Activated CD4-positive, alpha-beta T cell treated with anti-CD3 and anti-CD28 coated beads for 4 hours (primary cell): ENCODE data around the gene BBS5.
"Not testable (repeated sequence)": the region's sequence is repeated elsewhere in the genome, so short reads cannot be mapped to it uniquely, and the experiment has no call there.

ENCODE experiments used
- DNase-seq, 2 donors: peaks; one replicate each; pipeline ENCODE4 v3.0.0-alpha.2; 2020

Gene BBS5

DNA sequence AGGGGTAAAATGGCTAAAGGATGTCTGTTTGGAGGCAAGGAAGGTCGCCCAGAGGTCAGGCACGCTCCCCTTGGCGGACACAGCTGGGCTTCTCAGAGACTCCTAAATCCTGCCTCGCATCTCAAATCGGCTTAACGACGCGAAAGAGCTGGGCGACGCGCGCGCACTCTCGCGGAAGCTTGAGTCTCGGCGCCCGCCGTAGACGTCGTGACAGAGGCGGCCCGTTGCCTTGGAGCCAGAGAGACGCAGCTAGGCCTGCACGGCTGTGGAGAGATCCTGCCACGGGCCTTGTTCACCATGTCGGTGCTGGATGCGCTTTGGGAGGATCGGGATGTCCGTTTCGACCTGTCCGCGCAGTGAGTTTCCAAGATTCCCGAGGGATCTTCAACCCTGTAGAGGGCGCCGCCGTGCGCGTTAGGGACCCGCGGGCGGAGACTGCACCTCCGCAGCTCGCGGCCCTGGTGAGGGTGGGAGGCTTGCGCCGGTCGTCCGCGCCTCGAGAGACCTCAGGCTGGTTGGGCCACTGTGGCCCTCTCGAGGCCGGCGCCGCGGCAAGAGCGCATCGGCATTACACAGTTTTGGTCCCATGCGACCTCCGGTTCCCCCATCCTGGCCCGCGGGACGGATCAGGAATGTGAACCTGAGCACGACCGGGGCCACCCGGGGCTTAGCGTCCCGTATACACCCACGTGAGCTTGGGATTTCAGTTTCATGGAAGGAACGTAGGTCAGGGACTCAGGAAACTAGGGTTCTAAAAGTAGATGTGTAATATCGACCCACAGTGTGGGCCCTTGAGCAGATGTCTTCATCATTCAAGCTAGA lies at the start of gene BBS5:
Gene BBS5 (plus strand): TSS at position 238 of the 822 bp plus-strand sequence. CDS start 60 bp downstream, at position 298.
- DNase-seq, result peak; percentile 58 to 60

DNA sequence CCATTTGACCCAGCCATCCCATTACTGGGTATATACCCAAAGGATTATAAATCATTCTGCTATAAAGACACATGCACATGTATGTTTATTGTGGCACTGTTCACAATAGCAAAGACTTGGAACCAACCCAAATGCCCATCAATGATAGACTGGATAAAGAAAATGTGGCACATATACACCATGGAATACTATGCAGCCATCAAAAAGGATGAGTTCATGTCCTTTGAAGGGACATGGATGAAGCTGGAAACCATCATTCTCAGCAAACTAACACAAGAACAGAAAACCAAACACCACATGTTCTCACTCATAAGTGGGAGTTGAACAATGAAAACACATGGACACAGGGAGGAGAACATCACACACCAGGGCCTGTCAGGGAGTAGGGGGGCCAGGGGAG lies 47.5 kb upstream of the BBS5 start:
- not testable (repeated sequence) for DNase-seq

DNA sequence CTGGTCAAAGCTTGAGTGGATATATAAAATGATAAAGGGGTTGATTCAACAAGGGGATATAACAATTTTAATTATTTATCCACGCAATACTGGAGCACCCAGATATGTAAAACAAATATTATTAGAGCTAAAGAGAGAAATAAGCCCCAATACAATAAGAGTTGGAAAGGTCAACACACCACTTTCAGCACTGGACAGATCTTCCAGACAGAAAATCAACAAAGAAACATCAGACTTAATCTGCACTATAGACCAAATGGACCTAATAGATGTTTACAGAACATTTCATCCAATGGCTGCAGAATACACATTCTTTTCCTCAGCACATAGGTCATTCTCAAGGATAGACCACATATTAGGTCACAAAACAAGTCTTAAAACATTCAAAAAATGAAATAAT lies 45.1 kb upstream of the BBS5 start:
- not testable (repeated sequence) for DNase-seq

DNA sequence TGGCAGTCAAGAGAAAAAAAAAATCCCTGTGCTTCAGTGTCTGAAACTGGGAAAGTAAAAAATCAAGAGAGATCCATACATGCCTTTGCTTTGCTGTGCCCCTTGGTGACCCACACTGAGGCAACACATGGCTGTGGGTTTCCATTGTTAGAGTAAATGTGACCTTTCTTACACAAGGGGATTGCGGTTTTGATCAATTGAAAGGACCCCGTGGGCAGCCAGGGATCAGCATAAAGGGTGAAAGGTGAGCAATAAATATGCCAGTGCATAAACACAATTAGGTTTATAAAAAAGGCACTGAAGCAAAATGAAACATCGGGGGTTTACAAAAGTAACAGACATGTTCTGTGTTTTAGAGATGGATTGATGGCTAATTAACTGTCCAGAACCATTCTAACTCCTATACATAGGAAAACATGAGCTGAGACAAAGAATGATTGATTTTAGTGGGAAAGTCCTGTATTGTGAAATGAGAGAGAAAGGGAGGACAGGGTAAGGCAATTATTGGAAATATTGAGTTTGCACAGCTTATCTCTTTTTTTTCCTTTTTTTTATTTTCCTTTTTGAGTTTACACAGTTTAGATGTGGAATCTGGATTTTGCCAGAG lies 40.7 kb upstream of the BBS5 start:
- DNase-seq, result no peak

DNA sequence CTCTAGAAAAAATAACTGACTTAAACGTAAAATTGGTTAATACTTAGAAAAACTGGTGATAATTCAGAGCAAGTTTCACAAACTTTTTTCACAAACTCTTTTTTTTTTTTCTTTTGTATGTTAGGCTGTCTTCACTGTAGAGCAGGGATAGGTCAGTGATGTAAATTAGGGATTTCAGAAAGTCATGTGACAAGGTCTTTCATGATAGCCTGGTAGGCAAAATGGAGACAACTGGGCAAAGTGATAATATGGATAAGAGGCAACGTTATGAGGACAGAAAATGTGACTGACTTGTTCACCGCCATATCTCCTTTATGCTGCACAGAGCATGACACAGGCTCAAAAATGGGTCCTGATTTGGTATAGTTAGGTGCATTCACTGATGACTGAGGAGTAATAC lies 39.4 kb upstream of the BBS5 start:
- no peak for DNase-seq

DNA sequence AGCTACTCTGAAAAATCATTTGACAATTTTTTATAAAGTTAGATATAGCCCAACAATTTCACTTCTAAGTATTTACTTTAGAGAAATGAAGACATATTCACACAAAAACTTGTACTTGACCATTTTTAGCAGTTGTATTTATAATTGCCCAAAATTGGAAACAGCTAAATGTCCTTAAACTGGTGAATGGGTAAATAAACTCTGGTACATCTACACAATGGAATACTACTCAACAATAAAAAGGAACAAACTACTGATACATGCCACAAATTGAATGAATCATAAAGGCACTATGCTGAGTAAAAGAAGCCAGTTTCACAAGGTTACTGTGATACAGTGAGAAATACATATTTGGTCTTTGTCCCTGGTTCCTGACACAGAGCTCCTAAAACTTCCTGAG lies 32.8 kb upstream of the BBS5 start:
- no peak for DNase-seq

DNA sequence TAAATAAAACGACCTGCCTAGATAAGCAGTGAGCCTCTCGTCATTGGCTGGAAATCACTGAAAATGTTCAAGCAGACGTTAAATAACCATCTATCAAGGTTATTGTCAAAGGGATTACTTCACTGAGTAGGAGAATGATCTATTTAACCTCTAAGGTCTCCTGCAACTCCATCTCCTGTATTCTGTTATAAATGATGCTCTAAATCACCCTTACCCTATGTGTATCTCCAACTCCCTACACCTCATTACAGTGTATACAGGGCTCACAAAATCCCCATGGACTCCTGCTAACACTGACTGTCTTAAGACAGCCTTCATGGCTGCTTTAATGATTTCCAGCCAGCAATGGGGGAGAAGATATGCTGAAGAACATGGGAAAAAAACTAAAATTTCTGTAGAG lies 31.0 kb upstream of the BBS5 start:
- DNase-seq, result no peak

DNA sequence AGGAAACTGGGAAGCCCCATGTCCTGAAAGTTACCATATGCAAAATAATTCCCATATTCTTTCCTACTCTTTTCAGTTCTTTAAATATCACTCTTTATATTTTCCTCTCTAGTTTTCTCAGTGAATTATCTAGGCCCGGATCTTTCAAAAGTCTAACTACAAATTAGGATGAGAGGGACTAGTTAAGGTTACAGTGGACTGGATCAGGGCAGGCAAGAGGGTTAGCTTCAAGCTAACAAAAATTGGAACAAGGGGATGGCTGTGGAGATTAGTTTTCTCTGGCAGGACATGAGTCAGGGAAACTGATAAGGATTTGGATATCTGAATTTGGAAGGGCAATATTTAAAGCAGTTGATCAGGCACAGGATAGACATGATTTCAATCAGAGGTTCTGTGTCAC lies 30.4 kb upstream of the BBS5 start:
- no peak for DNase-seq

DNA sequence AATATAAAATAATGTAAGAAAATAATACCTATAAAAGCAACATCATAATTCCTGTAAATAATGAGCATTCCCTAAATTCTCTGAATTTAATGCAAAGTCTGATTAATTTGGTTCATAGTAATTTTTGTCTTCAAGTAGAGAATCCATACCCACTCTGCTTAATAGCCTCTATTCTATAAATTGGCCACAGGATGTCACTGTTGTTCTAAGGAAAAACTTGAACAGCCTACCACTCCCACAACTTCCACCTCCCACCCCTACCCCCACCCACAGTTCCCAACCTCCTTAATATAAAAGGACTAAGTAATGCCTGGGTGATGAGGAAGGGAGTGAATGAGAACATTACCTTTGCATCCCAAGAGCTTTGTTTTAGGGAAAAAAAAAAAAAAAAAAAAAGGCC lies 27.2 kb upstream of the BBS5 start:
- no peak for DNase-seq

DNA sequence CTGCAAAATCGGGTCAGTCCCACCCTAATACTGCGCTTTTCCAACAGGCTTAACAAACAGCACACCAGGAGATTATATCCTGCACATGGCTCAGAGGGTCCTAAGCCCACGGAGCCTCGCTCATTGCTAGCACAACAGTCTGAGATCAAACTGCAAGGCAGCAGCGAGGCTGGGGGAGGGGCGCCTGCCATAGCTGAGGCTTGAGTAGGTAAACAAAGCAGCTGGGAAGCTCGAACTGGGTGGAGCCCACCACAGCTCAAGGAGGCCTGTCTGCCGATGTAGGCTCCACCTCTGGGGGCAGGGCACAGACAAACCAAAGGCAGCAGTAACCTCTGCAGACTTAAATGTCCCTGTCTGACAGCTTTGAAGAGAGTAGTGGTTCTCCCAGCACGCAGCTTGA lies 26.2 kb upstream of the BBS5 start:
- not testable (repeated sequence) for DNase-seq

DNA sequence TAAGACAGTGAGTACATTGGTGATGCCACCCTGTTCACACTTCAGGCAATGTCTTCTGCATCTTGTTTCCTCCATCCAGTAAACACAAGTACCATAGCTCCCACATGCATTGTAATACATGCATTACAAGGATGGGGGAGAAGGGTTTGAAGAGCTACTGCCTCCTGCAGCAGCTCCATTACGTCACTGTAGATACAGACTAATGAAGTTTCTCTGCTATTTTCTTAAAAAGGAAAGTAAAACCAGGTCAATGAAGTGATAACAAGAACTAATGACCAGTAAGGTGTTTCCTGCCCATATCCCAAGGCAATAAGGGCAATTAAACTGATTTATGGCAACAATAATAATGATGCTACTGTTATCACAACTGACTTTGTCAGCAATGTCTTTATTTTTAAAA lies 18.2 kb upstream of the BBS5 start:
- no peak for DNase-seq

DNA sequence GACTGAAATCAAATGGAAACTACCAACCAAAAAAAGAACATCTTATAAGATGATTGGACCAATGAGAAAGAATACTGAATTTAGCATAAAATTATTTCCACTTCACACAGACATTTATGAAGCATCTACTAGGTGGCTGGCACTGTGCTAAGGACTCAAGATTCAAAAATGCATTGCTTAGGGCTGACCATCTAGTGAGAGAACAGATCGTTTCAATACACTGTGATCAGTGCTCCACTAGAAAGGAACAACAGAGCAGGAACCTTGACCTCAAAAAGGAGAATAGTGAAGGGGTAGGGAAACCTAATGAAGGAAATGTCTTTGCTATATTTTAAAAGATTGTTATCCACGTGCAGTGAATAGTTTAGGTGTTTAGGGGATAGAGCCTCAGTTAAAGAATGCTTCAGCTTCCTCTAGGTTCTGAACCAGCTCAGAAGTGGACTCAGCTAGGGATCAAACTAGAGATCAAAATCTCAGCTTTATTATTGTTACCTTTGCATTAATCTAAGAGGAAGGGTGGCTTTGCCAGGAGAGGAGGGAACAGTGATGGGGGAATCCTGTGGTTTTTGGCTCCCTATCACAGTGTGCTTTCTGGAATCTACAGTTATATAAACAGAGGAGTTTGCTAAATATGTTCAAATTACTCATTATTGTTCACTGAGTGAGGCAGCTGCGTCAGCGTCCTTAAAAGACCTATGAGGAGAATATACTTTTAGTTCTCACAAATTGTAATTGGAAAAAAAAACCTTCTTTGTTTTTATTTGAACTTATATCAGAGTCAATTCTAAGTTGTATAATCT lies 16.2 kb upstream of the BBS5 start:
- DNase-seq, result no peak

DNA sequence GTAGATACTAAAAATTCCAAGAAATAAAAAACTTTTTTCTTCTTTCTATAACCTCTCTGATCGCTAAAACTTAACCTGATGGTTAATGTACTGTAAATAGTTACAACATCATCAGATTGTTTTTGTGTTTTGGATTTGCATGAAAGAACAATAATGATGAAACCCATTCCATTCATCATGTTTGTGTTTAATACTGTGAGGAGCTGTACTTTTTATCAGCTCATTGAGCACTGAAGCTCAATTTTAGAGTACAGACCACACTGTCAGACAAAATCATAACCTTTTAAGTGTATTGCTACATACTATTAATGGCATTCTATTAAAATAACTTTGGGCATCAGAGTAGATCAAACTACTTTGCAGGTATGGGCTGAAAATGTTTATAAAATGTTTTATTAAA lies 14.8 kb upstream of the BBS5 start:
- DNase-seq, result no peak

DNA sequence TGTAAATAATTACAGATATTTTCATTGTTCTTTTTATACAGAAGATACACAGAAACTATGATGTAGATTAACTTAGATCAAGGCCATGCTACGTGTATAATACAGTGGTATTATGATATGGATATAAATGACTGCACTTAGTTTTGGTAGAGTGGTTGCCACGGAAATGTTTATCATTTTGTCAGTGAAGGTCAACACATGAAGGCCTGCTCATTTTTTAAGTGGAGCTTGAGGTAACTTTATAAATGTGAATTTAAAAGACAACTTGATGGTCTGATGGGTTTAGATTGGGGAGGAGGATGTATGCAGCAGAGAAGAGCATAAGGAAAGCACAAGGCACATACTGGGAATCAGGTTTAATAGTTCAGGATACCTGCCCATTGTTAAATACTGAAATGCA lies 14.4 kb upstream of the BBS5 start:
- no peak for DNase-seq

DNA sequence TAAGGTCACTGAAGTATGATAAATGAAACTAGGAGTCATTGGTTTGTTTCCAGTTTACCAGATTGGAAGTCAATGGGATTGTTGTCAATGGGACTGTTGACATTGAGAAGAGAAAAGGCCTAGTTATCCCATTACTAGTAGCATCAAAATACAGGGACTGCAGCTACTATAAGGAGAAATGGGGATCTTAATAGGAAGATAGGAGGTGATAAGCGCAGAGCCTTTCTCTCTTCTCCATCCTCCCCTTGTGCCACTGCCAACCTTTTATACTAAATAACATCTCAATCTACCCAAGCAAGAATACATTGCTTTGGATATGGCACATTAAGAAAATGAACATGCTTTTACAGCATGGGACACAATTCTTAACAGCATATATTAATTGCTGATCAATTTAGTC lies 10.5 kb upstream of the BBS5 start:
- no peak for DNase-seq

DNA sequence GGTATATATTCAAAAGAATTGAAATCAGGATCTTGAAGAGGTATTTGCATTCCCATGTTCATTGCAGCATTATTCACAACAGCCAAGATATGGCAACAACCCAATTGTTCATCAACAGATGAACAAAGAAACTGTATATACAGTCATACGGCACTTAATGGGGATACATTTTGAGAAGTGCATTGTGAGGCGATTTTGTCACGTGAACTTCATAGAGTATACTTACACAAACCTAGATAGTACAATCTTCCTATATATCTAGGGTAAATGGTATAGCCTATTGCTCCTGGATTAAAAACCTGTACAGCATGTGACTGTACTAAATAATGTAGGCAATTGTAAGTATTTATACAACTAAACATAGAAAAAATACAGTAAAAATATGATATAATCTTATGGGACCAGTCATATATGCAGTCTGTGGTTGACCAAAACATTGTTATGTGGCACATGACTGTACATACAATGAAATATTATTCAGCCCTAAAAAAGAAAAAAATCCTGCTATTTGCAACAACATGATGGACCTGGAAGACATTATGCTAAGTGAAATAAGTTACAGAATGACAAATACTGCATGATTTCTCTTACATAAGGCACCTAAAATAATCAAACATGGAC lies 9.2 kb upstream of the BBS5 start:
- no peak for DNase-seq

DNA sequence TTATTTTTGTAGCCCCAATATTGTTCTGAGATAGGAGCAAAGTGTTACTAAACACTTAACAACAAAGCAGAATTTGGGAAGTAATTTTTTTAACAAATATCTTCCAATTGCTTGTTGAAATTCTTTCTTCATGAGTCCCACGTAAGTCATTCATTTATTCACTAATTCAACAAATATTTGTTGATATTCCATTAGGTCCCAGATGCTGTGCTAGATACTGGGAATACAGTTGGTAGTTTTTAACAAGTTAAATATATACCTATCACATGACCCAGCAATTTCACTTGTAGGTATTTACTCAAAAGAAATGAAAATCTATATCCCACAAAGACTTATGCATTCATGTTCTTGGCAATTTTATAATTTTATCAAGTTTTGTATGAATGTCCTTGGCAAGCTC lies 7.0 kb upstream of the BBS5 start:
- DNase-seq, result no peak

DNA sequence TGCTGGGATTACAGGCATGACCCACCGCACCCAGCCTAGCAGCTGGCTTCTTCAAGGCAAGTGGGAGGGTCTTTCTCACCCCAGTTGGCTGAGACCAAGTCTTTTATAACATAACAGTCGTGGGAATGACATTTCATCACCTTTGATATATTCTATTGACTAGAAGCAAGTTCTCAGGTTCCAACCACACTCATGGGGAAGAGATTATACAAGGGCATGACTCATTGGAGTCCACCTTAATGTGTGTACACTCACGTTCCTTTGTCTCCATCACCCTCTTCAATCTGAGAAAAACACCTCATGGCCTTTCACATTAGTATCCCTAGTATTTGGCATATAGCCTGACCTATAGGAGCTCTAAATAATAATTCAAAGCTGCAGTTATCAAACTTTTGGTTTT lies 2.8 kb upstream of the BBS5 start:
- DNase-seq, result no peak

DNA sequence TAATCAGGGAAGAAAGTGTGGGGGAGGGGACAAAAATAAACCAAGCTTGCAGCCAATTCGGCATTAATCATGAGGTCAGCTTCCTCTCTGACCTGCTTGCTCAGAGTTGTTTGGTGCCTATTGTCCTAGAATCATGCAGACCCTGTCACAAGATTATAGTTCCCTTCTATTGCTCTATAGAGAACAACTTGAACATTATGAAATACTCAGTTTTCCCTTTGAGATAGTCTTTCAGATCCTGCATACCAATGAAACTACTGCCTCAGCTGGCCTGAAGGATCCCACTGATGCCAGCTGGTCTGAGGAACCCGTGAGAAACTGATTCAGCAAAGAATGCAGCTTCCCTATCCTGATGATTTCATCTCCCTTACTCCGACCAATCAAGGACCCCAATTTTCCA lies 955 bp upstream of the BBS5 start:
- DNase-seq, result no peak

DNA sequence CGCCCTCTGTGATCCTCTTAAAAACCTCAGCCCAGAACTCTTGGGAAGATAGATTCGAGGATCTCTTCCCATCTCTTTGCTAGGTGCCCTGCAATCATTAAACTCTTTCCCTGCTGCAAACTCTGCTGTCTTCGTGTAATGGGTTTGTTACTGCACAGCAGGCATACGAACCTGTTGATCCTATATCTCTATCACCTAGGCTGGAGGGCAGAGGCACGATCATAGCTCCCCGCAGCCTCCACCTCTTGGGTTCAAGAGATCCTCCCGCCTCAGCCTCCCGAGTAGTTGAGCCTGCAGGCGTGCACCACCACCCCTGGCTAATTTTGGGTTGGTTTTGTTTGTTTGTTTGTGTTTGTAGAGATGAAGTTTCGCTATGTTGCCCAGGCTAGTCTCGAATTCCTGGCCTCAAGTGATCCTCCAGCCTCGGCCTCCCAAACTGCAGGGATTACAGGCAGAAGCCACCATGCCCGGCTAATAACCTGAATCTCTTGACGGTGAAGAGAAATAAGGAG lies 493 bp upstream of the BBS5 start:
- no peak for DNase-seq

DNA sequence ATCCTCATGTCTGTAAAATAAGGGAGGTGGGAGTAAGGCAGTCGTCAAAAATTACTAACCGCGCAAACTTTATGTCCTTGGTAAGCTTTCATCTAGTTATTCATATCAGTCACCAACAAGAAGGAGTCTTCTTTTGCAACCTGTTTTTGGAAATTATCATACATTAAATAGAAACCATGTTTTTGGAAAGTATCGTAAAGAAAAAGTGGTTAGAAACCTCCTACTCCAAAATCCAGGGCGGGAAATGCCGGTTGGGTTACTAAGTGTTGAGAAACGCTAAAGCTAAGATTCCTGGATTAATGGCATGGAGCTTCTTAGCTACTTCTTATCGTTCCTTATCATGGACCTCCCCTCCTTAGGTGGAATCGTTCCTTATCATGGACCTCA lies 778 bp downstream of the BBS5 start:
- no peak for DNase-seq

DNA sequence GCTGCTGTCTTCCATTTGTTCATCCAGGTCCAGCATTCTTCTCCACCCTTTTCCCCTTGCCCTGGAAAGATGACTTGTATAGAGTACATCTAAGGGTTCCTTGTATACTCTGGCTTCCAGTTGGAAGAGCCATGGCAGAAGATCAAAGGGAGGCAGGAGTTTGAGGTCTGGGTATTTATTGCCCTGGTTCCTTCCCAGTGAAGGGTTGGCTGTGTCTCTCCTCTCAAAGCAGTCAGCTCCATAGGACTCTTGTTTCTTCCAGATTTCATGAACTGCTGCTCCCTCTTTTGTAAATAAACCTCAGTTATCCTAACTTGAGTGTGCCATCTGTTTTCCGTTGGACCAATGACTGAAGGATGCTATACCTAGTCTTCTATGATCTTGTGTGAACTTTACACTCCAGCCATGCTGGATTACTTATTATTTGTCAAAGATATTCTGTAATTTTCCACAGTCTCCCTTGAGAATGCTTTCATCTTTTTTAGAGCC lies 6.4 kb downstream of the BBS5 start:
- DNase-seq, result no peak

DNA sequence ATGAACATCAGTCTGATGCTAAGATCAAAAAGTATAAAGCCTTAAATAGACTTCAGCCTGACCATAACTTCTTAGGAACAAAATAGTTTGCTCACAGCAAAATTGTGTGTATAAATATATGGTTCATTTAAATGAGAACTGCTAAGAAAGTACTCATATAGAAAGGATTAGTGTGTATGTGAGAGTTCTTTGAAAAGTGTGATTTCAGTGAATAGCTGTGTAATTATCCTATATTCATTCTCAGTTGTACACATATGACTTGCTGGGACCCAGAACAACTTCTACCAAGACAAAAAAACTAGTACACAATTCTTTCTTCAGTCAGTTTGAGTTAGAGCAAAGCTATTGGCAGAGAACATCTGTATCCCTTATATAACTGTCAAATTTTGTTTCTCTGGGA lies 7.2 kb downstream of the BBS5 start:
- no peak for DNase-seq
